Testis (tissue), 3 donors: ENCODE results near the gene MVB12A. TPM values are rescaled to one million over a fixed set of nuclear protein-coding genes. Genes with fewer than 3 reads are reported as not detected.
A peak's percentile ranks its signal among the peaks of the same experiment; 100 is the strongest.

Experiments
- DNase-seq: peaks from one replicate; pipeline ENCODE4 v3.0.0-alpha.2; 2019
- H3K27ac ChIP-seq, 2 donors: fragments of 200-600 bp; sonication (generic); one replicate each; pipeline ENCODE4 v1.5.1; 2019
- H3K27me3 ChIP-seq: fragments of 200-600 bp; sonication (generic); one replicate; pipeline ENCODE4 v1.5.1; 2019
- H3K36me3 ChIP-seq: fragments of 200-600 bp; sonication (generic); one replicate; pipeline ENCODE4 v1.5.1; 2017; ENCODE audit warnings: low read depth; ENCODE audit errors: missing control alignments
- H3K4me1 ChIP-seq: fragments of 200-600 bp; sonication (generic); one replicate; pipeline ENCODE4 v1.5.1; 2019
- H3K4me3 ChIP-seq, 2 donors: fragments of 200-600 bp; sonication (generic); one replicate each; pipeline ENCODE4 v1.5.1; 2017 to 2019
- H3K9me3 ChIP-seq: fragments of 200-600 bp; sonication (generic); one replicate; pipeline ENCODE4 v1.5.1; 2017
- POLR2A ChIP-seq: fragments of 450-650 bp; IDR thresholded peaks from one replicate; pipeline ENCODE4 v1.6.1; 2017; ENCODE audit warnings: antibody characterized with exemption, mild to moderate bottlenecking, moderate library complexity
- WGBS, 2 donors: methylation state at CpG; one replicate each; pipeline ENCODE4 v1.1.5; 2018; 5-methylcytosine and 5-hydroxymethylcytosine counted together
- intact Hi-C: fragments of 100-400 bp; cut with DNase I; formaldehyde crosslinking; loops from one replicate; pipeline ENCODE4 v1.15.1; 2023; ENCODE audit warnings: low total_unique reads
- polyA plus RNA-seq: library from polyadenylated mRNA; stranded (reverse); fragments of 350-450 nt; fragmentation: Illumina TruSeq; extraction: RNeasy Lipid Tissue Mini Kit (QIAGEN cat#74804); gene quantifications from one replicate; pipeline ENCODE4 v1.2.3, GENCODE V29; 2014; ENCODE audit warnings: low read depth, low replicate concordance; ENCODE audit not compliant: insufficient read depth
- total RNA-seq, 2 donors: library from RNA; depleted of rRNA; stranded (reverse); fragments of >200 nt; gene quantifications; one replicate each; pipeline ENCODE4 v1.2.3, GENCODE V29; 2016
- TF ChIP-seq, protein P1 (sequence below), 3 experiments: fragments of 450-650 bp in 2 of 3; fragments of 200-600 bp in 1 of 3; sonication (generic) in 1 of 3; IDR thresholded peaks; one replicate each; pipeline ENCODE4 v1.5.1; 2016 to 2019; ENCODE audit warnings: antibody characterized with exemption in 3 of 3, mild to moderate bottlenecking in 2 of 3, moderate library complexity in 1 of 3

The MVB12A gene
- total and polyA plus RNA-seq, 3 donors from 2014 or later, result 28.6 to 48.3 (median 44.0) TPM

DNA sequence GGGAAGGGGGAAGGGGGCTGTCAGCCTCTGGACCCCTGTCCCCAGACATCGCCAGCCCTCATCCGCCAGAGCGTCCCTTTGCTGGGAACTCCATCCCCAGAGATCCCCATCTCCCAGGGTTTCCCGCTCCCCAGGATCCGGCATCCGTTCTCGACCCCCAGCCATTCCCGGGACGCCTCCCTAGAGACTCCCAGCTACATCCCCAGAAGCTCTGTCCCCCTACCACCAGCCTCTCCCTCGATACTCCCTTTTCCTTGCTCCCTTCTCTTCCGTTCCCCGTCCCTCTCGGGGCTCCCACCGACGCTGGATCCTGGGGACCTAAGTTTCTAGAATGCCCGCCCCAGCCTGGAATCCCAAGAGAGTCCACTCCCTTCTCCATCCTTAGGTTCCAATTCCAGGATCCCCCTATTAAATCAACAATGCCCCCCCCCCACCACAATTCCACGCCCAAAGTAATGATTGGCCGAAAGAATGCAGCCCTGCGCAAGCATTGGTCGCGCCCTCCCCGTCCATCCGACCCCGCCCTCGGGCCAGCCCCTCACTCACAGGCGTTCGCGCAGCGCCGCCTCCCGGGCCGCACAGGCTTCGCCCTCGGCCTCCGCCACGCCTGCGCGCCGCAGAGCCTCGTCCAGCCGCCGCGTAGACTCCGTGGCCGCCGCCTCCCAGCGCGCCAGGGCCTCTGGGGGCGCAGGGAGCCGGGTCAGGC lies 29.0 kb upstream of the MVB12A start:
- H3K4me1 ChIP-seq, result peaks cover 8% of the 10 kb centered on the region
- no peaks in the 10 kb centered on the region for H3K36me3 ChIP-seq
- peak overlapping the region; percentile 49 for H3K4me3 ChIP-seq
- TF ChIP-seq, protein P1, sequence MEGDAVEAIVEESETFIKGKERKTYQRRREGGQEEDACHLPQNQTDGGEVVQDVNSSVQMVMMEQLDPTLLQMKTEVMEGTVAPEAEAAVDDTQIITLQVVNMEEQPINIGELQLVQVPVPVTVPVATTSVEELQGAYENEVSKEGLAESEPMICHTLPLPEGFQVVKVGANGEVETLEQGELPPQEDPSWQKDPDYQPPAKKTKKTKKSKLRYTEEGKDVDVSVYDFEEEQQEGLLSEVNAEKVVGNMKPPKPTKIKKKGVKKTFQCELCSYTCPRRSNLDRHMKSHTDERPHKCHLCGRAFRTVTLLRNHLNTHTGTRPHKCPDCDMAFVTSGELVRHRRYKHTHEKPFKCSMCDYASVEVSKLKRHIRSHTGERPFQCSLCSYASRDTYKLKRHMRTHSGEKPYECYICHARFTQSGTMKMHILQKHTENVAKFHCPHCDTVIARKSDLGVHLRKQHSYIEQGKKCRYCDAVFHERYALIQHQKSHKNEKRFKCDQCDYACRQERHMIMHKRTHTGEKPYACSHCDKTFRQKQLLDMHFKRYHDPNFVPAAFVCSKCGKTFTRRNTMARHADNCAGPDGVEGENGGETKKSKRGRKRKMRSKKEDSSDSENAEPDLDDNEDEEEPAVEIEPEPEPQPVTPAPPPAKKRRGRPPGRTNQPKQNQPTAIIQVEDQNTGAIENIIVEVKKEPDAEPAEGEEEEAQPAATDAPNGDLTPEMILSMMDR (IDR thresholded peaks at IDR 0.05), result peak; percentile 58 to 77 (median 73)
- TF ChIP-seq POLR2A, result no peak
- DNase-seq, result peak; percentile 94
- H3K27me3 ChIP-seq, result no peaks in the 10 kb centered on the region
- no peak overlapping the region for H3K27ac ChIP-seq
- intact Hi-C loops, result no loop called here
- no peaks in the 10 kb centered on the region for H3K9me3 ChIP-seq
- WGBS, 2 donors, result 1% methylated on average over 26 to 50 of the region's 50 CpGs

DNA sequence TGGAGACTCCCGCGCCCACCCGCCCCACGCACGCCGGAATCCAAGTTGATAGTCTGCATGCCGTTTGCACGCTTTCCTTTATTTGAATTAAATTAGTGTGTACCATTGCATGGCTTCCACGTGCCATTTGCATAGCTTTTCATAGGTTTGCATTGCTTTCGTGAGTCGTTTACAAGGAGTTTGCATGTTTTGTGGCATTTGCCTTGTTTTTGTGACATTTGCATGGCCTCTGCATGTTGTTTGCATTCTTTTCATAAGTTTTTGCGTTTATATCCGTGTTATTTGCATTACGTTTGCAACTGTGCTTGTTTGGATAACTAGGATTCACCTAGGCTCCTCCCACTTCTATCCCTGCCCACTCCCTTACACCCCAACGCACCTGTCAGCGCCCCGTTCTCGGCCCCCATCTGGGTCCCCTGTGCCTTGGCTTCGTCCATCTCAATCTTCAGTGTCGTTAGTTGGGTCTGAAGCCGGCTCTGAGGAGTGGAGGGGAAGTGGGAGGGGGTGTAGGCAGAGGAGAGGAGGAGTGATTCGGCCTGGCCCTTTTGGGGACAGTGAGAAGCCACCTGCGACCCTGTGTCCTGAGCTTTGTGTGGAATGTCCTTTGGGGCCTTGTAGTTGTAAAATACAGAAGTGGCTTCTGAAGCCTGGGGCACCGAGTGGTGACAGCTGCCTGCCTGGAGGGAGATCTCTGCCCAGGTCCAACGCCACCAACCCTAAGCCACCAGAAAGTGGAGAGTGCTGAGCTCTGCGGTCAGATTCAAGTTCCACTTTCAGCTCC lies 28.3 kb upstream of the MVB12A start:
- no peak overlapping the region for H3K27ac ChIP-seq
- TF ChIP-seq POLR2A, result no peak
- TF ChIP-seq, protein P1 (IDR thresholded peaks at IDR 0.05), result no peak
- H3K4me3 ChIP-seq, result peak overlapping the region; percentile 49
- no peaks in the 10 kb centered on the region for H3K36me3 ChIP-seq
- DNase-seq, result no peak
- no peaks in the 10 kb centered on the region for H3K27me3 ChIP-seq
- H3K9me3 ChIP-seq, result no peaks in the 10 kb centered on the region
- peaks cover 8% of the 10 kb centered on the region for H3K4me1 ChIP-seq
- 12 to 14% methylated on average over 18 to 26 of the region's 26 CpGs for WGBS, 2 donors
- intact Hi-C loops, result no loop called here

- Histone ChIP-seq H3K36me3 (no peaks in the 10 kb centered on the region), H3K4me1 (peaks cover 8% of the 10 kb centered on the region), H3K27me3 (no peaks in the 10 kb centered on the region), H3K27ac (no peak overlapping the region), H3K4me3 (no peak overlapping the region), H3K9me3 (no peaks in the 10 kb centered on the region)
- intact Hi-C loops, result no loop called here
- TF ChIP-seq, protein P1 (IDR thresholded peaks at IDR 0.05), result no peak
- no peak for TF ChIP-seq POLR2A
- DNase-seq, result no peak
- 45 to 50% methylated on average over 2 of the region's 2 CpGs for WGBS, 2 donors
These were observed 26.8 kb upstream of the MVB12A start for GRCh38 chr19:17393002-17393401.

DNA sequence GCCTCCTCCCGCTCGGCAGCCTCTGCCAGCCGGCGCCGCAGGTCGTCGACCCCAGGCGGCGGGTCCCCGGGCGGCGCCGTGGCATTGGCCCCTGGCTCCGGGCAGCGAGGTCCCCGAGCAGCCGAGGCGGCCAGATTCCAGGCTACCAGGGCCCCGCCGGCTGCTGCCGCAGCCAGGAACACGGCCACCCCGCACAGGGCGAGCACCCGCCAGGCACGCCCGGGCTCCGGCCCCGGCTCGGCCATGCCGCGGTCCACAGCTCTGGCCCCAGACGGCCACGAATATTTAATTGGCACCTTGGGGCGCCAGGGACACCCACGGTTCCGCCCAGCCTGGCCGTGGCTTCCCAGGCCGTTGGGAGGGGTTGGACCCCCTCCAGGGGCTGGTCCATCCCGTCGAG lies 25.9 kb upstream of the MVB12A start, which contains the start of gene CCDC194:
TSS of gene CCDC194 (minus strand) at position 283 of the 400 bp plus-strand sequence. CDS start at position 245, 38 bp downstream.
- H3K27me3 ChIP-seq, result no peaks in the 10 kb centered on the region
- H3K4me1 ChIP-seq, result peaks cover 8% of the 10 kb centered on the region
- no peak for DNase-seq
- H3K9me3 ChIP-seq, result no peaks in the 10 kb centered on the region
- H3K27ac ChIP-seq, result peak within 1 kb of the TSS in 1 of 2 donors; percentile 39
- no peak within 1 kb of the TSS for H3K4me3 ChIP-seq
- no peaks in the 10 kb centered on the region for H3K36me3 ChIP-seq
- intact Hi-C loops, result no loop called here
- no peak for TF ChIP-seq POLR2A
- TF ChIP-seq, protein P1 (IDR thresholded peaks at IDR 0.05), result no peak
- WGBS, 2 donors, result 5 to 29% methylated on average over 7 to 26 of the region's 41 CpGs
